LNCAP (cell line): ENCODE data around the gene RASSF8.

Source experiments
- TF ChIP-seq, protein P1 (sequence below): fragments of 450-650 bp; IDR thresholded peaks from 2 replicates; pipeline ENCODE4 v1.5.1; 2017; ENCODE audit warnings: mild to moderate bottlenecking

The RASSF8 gene

GRCh38 chr12:25935355-25936144 lies 22.9 kb upstream of the RASSF8 start:
- TF ChIP-seq, protein P1, sequence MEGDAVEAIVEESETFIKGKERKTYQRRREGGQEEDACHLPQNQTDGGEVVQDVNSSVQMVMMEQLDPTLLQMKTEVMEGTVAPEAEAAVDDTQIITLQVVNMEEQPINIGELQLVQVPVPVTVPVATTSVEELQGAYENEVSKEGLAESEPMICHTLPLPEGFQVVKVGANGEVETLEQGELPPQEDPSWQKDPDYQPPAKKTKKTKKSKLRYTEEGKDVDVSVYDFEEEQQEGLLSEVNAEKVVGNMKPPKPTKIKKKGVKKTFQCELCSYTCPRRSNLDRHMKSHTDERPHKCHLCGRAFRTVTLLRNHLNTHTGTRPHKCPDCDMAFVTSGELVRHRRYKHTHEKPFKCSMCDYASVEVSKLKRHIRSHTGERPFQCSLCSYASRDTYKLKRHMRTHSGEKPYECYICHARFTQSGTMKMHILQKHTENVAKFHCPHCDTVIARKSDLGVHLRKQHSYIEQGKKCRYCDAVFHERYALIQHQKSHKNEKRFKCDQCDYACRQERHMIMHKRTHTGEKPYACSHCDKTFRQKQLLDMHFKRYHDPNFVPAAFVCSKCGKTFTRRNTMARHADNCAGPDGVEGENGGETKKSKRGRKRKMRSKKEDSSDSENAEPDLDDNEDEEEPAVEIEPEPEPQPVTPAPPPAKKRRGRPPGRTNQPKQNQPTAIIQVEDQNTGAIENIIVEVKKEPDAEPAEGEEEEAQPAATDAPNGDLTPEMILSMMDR: no peak

DNA sequence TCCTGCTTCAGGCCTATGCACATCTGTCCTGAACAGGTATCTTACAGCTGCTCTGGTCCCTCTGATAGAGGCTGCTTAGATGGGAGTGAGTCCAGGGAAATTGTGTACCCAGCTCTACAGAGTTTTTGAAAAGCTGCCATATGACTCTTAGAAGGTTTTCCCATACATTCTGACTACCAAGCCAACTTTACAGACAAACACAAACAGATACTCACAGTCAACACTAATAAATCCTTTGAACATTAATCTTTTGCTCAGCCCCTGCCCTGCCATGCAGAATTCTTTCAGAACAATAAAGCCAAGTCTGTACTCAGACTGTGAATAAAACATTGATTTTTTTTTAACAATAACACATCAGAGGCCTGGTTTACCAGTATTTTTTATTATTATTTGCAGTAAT lies 21.4 kb upstream of the RASSF8 start:
- TF ChIP-seq, protein P1: no peak

DNA sequence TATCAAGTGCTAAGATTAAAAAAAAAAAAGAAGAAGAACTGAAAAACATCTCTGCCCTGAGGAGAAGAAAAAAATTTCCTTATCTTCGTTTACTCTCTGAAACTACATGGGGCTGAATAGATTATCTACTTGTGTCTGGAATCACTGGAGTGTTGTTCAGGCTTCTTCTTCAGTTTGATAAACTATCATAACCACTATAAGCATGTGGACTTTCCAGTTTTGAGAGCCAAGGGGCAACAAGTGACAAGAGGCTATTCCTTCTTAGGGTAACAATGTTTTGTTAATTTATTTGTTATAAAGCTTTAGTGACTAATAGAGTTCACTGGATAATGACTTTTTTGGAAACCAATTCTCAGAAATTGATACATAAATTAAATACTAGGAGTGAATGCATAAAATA lies 19.9 kb upstream of the RASSF8 start:
- TF ChIP-seq, protein P1: no peak

- TF ChIP-seq, protein P1: no peak
Observed at GRCh38 chr12:25939606-25940005, 18.9 kb upstream of the RASSF8 start.

DNA sequence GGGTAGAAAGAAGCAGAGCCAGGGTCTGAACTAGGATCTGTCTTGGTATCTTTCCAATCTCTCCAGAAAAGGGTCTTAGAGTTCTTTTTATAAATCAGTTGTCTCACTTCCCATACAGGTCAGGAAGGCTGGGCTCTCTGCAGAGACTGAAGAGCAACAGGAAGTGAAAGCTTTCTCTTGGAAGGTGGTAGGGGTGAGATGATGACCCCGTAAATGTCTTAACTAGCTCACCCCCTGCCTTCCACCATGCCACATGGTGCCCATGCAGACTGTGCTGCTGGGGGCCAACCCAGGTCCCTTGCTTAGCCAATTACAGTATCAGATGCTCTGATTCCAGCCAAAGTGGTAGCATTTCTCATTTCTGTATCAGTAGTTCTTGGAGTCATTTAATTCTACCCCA lies 17.6 kb upstream of the RASSF8 start:
- TF ChIP-seq, protein P1: no peak

- TF ChIP-seq, protein P1: no peak
Observed at GRCh38 chr12:25942709-25943108, 15.8 kb upstream of the RASSF8 start.

DNA sequence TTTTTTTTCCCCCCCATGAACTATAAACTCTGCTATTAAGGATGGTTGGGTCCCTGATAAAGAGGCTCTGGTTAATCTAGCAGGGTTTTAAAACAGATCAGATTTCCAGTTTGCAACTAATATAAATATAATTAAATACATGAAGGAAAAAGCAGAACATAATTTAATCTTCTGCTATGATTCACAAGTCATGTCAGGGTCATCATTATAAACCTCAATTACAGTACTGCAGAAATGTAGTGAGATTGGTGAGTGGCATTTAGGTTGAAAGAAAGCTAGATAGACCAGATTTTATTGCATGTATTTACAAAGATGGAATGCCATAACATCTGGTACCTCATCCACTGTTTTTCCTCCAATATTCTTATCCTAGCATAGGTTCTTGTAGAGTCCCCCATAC lies 14.5 kb upstream of the RASSF8 start:
- TF ChIP-seq, protein P1: no peak

DNA sequence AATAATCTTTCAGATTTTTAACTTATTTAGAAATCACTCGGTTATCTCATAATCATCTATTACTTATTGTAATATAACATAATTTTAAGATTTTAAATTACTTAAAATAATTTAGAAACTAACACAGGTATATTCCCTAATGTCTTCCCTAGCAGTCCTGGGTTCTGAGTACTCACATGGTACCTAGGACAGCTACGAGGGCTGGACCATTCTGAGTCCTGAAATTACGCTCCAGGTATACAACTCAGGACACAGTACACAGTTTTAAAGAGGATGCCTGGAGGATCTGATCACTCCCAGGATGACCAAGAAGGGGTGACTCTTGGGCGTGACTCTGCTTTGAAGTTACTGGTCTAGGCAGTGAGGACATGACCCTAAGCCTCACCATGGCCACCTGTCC lies 9.1 kb upstream of the RASSF8 start:
- TF ChIP-seq, protein P1: no peak
